ENCODE results near the gene MYO5C. TPM values are rescaled to one million over a fixed set of nuclear protein-coding genes. Genes with fewer than 3 reads are reported as not detected.

MYO5C gene
- total and polyA plus RNA-seq, 2 of the 8 experiments (the other 6 are each of a cell fraction or from before 2014, with no cell fraction given): 8.2 to 26.7 TPM

- Histone ChIP-seq H4K20me1 (replicated peaks in 1 of 2; ENCODE audit: control insufficient read depth in 1 of 2, insufficient read depth in 2 of 2, low read length in 2 of 2) (peaks cover 0 to 3% of the 10 kb centered on the region in 2 experiments), H3K56ac (replicated peaks; ENCODE audit: insufficient read length, low read depth, low read length) (no peak overlapping the region), H3K9me3 (ENCODE audit: insufficient read depth in 2 of 2, low read depth in 1 of 2, low read length in 1 of 2) (no peaks in the 10 kb centered on the region), H3K36me3 (ENCODE audit: control insufficient read depth in 2 of 4, insufficient read depth in 4 of 4, low read length in 3 of 4) (peaks cover 9 to 35% (median 16%) of the 10 kb centered on the region in 4 experiments; a peak in 7 of 8 replicates), H3K4me3 (ENCODE audit: extremely low read depth in 1 of 4, insufficient read depth in 2 of 4, low read depth in 3 of 4, low read length in 4 of 4) (no peak overlapping the region), H3K4me1 (replicated peaks in 1 of 4; ENCODE audit: control insufficient read depth in 3 of 4, insufficient read depth in 4 of 4, low read length in 3 of 4) (no peaks in the 10 kb centered on the region), H3K9ac (replicated peaks in 1 of 4; ENCODE audit: extremely low read depth in 1 of 4, low read depth in 3 of 4, low read length in 3 of 4) (no peak overlapping the region), H4K5ac (ENCODE audit: insufficient read length, low read depth, low read length) (no peak overlapping the region), H3K4ac (replicated peaks; ENCODE audit: insufficient read length, low read depth, low read length) (no peak overlapping the region), H2BK5ac (ENCODE audit: low read depth, low read length) (no peak overlapping the region), H2BK12ac (ENCODE audit: low read depth, low read length) (no peak overlapping the region), H4K91ac (replicated peaks; ENCODE audit: insufficient read length, low read length) (no peak overlapping the region), H3K18ac (ENCODE audit: extremely low read depth, low read length) (no peak overlapping the region), H3K23ac (ENCODE audit: insufficient read length) (no peak overlapping the region), H2AK5ac (ENCODE audit: low read depth, low read length) (no peak overlapping the region), H2AFZ (ENCODE audit: low read length) (no peak overlapping the region), H4K8ac (ENCODE audit: extremely low read depth, insufficient read depth, low read length) (no peak overlapping the region), H3K27me3 (replicated peaks in 1 of 4; ENCODE audit: control insufficient read depth in 3 of 4, extremely low read depth in 1 of 4, insufficient read depth in 3 of 4, low read length in 3 of 4) (no peaks in the 10 kb centered on the region), H2BK15ac (ENCODE audit: low read length) (no peak overlapping the region), H3K23me2 (ENCODE audit: low read depth, low read length) (no peaks in the 10 kb centered on the region), H3K79me1 (ENCODE audit: low read depth, low read length) (no peaks in the 10 kb centered on the region), H2BK20ac (ENCODE audit: low read length) (no peak overlapping the region), H3K14ac (ENCODE audit: insufficient read length) (no peak overlapping the region), H3K79me2 (ENCODE audit: control insufficient read depth in 1 of 2, insufficient read depth in 2 of 2, low read length in 2 of 2) (no peaks in the 10 kb centered on the region), H3K27ac (ENCODE audit: low read depth, low read length) (no peak overlapping the region), H2BK120ac (replicated peaks; ENCODE audit: low read depth, low read length) (no peak overlapping the region), H3K4me2 (ENCODE audit: insufficient read depth in 1 of 2, low read depth in 2 of 2, low read length in 2 of 2) (no peak overlapping the region)
- FAIRE-seq (no peak), DNase-seq (ENCODE audit: low read depth in 1 of 2, low spot score in 2 of 2) (no peak)
- POLR2A ChIA-PET (ENCODE audit: partially characterized antibody): interaction anchor here (1.4 kb wide), 1 partner anchor 55 kb away, joined by 3 read pairs; no protein-coding TSS in a partner anchor
- CTCF ChIA-PET (ENCODE audit: partially characterized antibody): interaction anchor here (1.6 to 3.7 kb wide), 3 partner anchors 11 to 29 kb away, joined by 7 to 27 read pairs (median 23); no protein-coding TSS in a partner anchor
- WGBS, 2 experiments (ENCODE audit: extremely low coverage in 1 of 2, insufficient coverage in 1 of 2, insufficient read length in 1 of 2, insufficient replicate concordance in 2 of 2, low coverage in 1 of 2, low lambda C conversion rate in 2 of 2, missing lambda C conversion rate in 1 of 2): 86% methylated on average over 3 of the region's 3 CpGs; no CpG with 5 or more reads in 1 of the 2 experiments
- TF ChIP-seq CHD2 (IDR thresholded peaks at IDR 0.05; ENCODE audit: low read length) (no peak), KDM4A (IDR thresholded peaks at IDR 0.05; ENCODE audit: low read depth, low read length, severe bottlenecking) (no peak), SAP30 (IDR thresholded peaks at IDR 0.05; ENCODE audit: insufficient read depth, insufficient replicate concordance, low read length) (no peak), GTF2F1 (IDR thresholded peaks at IDR 0.05; ENCODE audit: borderline replicate concordance, low read depth, low read length) (no peak), RAD21 (IDR thresholded peaks at IDR 0.05 in 1 of 2, conservative IDR thresholded peaks at IDR 0.05 in 1 of 2; ENCODE audit: low read depth in 2 of 2, low read length in 2 of 2) (no peak), TCF12 (IDR thresholded peaks at IDR 0.05; ENCODE audit: low read depth, low read length) (no peak), CREB1 (IDR thresholded peaks at IDR 0.05) (no peak), HDAC6 (IDR thresholded peaks at IDR 0.05; ENCODE audit: low read depth, low read length) (no peak)
Measured at GRCh38 chr15:52213206-52213605, 82.4 kb downstream of the MYO5C start.

Measured in H1 (cell line).